GM19438 (cell line): ENCODE results near the gene SLC6A7.

Experiments used
- ATAC-seq: cut with Tn5 transposase; IDR thresholded peaks from one replicate; pipeline ENCODE4 v1.9.1; 2021; ENCODE audit warnings: low read depth; ENCODE audit not compliant: unreplicated experiment

SLC6A7 gene

GRCh38 chr5:150155258-150156026 is 34.4 kb upstream of the SLC6A7 start, which contains the start of gene PDGFRB:
Gene PDGFRB, minus strand, starts transcription at chr5:150155845. Its CDS starts 18,798 bp downstream, at chr5:150137047.
- ATAC-seq = no peak

- no peak for ATAC-seq
Observed at GRCh38 chr5:150156027-150156368, 33.9 kb upstream of the SLC6A7 start.

GRCh38 chr5:150156540-150156939 is 33.3 kb upstream of the SLC6A7 start:
- ATAC-seq = no peak

GRCh38 chr5:150157168-150157567 is 32.7 kb upstream of the SLC6A7 start:
- no peak for ATAC-seq

GRCh38 chr5:150158170-150158949 is 31.5 kb upstream of the SLC6A7 start:
- ATAC-seq = no peak

GRCh38 chr5:150159031-150159430 is 30.8 kb upstream of the SLC6A7 start:
- ATAC-seq = no peak

GRCh38 chr5:150159741-150160179 is 30.1 kb upstream of the SLC6A7 start:
- ATAC-seq = no peak

GRCh38 chr5:150160448-150161081 is 29.3 kb upstream of the SLC6A7 start:
- no peak for ATAC-seq

- ATAC-seq = peak; percentile 72
Observed at GRCh38 chr5:150161242-150162141, 28.4 kb upstream of the SLC6A7 start.

- no peak for ATAC-seq
Observed at GRCh38 chr5:150162142-150162513, 27.7 kb upstream of the SLC6A7 start.

- no peak for ATAC-seq
Observed at GRCh38 chr5:150163035-150163434, 26.8 kb upstream of the SLC6A7 start.

GRCh38 chr5:150163547-150164059 is 26.3 kb upstream of the SLC6A7 start:
- ATAC-seq = no peak

- ATAC-seq = no peak
Observed at GRCh38 chr5:150164211-150164980, 25.5 kb upstream of the SLC6A7 start.

- no peak for ATAC-seq
Observed at GRCh38 chr5:150166037-150166649, 23.7 kb upstream of the SLC6A7 start.

- no peak for ATAC-seq
Observed at GRCh38 chr5:150166650-150167511, 23.0 kb upstream of the SLC6A7 start, which contains the start of gene CDX1. Gene CDX1, plus strand, starts transcription at chr5:150166778. Its CDS starts 99 bp downstream, at chr5:150166877.

- ATAC-seq = no peak
Observed at GRCh38 chr5:150167512-150167850, 22.4 kb upstream of the SLC6A7 start.

GRCh38 chr5:150167908-150168307 is 22.0 kb upstream of the SLC6A7 start:
- ATAC-seq = no peak

GRCh38 chr5:150168864-150169263 is 21.0 kb upstream of the SLC6A7 start:
- no peak for ATAC-seq
